Measurements from ENCODE around the gene FBRS. TPM values are rescaled to one million over a fixed set of nuclear protein-coding genes. Genes with fewer than 3 reads are reported as not detected.

The FBRS gene
- total RNA-seq, 1 donor from 2014 or later, result 75.0 TPM

- Histone ChIP-seq H3K79me2 (ENCODE audit: insufficient read depth, low read length) (peaks cover 44% of the 10 kb centered on the region), H2AFZ (ENCODE audit: low read depth, low read length) (peak within 1 kb of the TSS; percentile 81)
These were observed 40.8 kb downstream of the FBRS start, which contains the start of gene SRCAP for GRCh38 chr16:30698816-30699614. TSS of gene SRCAP (plus strand) at chr16:30699171. CDS start at chr16:30700825, 1,654 bp downstream.

GRCh38 chr16:30699615-30700099 lies 41.4 kb downstream of the FBRS start:
- Histone ChIP-seq H4K20me1 (ENCODE audit: insufficient read depth, low read length) (peaks cover 37% of the 10 kb centered on the region), H3K4me3 (ENCODE audit: insufficient read depth, low read depth, low read length) (peak overlapping the region; percentile 78), H3K4me2 (ENCODE audit: low read length) (peak overlapping the region; percentile 94), H3K4me1 (ENCODE audit: insufficient read depth, low read length) (peaks cover 16% of the 10 kb centered on the region), H3K79me2 (ENCODE audit: insufficient read depth, low read length) (peaks cover 48% of the 10 kb centered on the region), H3K27me3 (ENCODE audit: insufficient read depth, low read length) (no peaks in the 10 kb centered on the region), H3K9ac (ENCODE audit: low read length) (peak overlapping the region; percentile 98), H3K27ac (ENCODE audit: low read depth, low read length) (peak overlapping the region; percentile 99), H2AFZ (ENCODE audit: low read depth, low read length) (no peak overlapping the region), H3K36me3 (ENCODE audit: insufficient read depth, low read length) (peaks cover 24% of the 10 kb centered on the region), H3K9me3 (ENCODE audit: insufficient read depth, low read depth, low read length) (no peaks in the 10 kb centered on the region)
- Mint-ChIP-seq H3K27me3 (ENCODE audit: low read depth, unreplicated experiment) (no peaks in the 10 kb centered on the region), H3K4me1 (ENCODE audit: low read depth, unreplicated experiment) (peaks cover 14% of the 10 kb centered on the region), H3K36me3 (ENCODE audit: low read depth, unreplicated experiment) (peaks cover 5% of the 10 kb centered on the region), H3K4me3 (ENCODE audit: unreplicated experiment) (peak overlapping the region; percentile 98), H3K27ac (ENCODE audit: unreplicated experiment) (peak overlapping the region; percentile 99), H3K9me3 (ENCODE audit: unreplicated experiment) (no peaks in the 10 kb centered on the region)
- no peak for TF ChIP-seq CTCF (IDR thresholded peaks at IDR 0.05; ENCODE audit: insufficient read depth, low read depth, low read length)
- TF ChIP-seq EZH2 (IDR thresholded peaks at IDR 0.05; ENCODE audit: insufficient read depth, low read length), result no peak
- no peak for FAIRE-seq
- DNase-seq (ENCODE audit: low read depth), result no peak

More at GRCh38 chr16:30698816-30699614, 40.8 kb downstream of the FBRS start, which contains the start of gene SRCAP:
- Histone ChIP-seq H3K36me3 (ENCODE audit: insufficient read depth, low read length) (peaks cover 18% of the 10 kb centered on the region), H3K27ac (ENCODE audit: low read depth, low read length) (peak within 1 kb of the TSS; percentile 99), H3K4me2 (ENCODE audit: low read length) (peak within 1 kb of the TSS; percentile 94), H3K4me3 (ENCODE audit: insufficient read depth, low read depth, low read length) (peak within 1 kb of the TSS; percentile 78), H3K9me3 (ENCODE audit: insufficient read depth, low read depth, low read length) (no peaks in the 10 kb centered on the region), H3K9ac (ENCODE audit: low read length) (peak within 1 kb of the TSS; percentile 98), H3K4me1 (ENCODE audit: insufficient read depth, low read length) (peaks cover 16% of the 10 kb centered on the region), H3K27me3 (ENCODE audit: insufficient read depth, low read length) (no peaks in the 10 kb centered on the region), H4K20me1 (ENCODE audit: insufficient read depth, low read length) (peaks cover 31% of the 10 kb centered on the region)
- Mint-ChIP-seq H3K4me3 (ENCODE audit: unreplicated experiment) (peak within 1 kb of the TSS; percentile 98), H3K36me3 (ENCODE audit: low read depth, unreplicated experiment) (peaks cover 4% of the 10 kb centered on the region), H3K4me1 (ENCODE audit: low read depth, unreplicated experiment) (peaks cover 14% of the 10 kb centered on the region), H3K27me3 (ENCODE audit: low read depth, unreplicated experiment) (no peaks in the 10 kb centered on the region), H3K27ac (ENCODE audit: unreplicated experiment) (peak within 1 kb of the TSS; percentile 99), H3K9me3 (ENCODE audit: unreplicated experiment) (no peaks in the 10 kb centered on the region)
- FAIRE-seq (no peak), DNase-seq (ENCODE audit: low read depth) (peak; percentile 59)
- TF ChIP-seq EZH2 (IDR thresholded peaks at IDR 0.05; ENCODE audit: insufficient read depth, low read length) (no peak), CTCF (IDR thresholded peaks at IDR 0.05; ENCODE audit: insufficient read depth, low read depth, low read length) (no peak)

Measured in astrocyte (in vitro differentiated cells and primary cell).